HepG2 (cell line): Measurements from ENCODE around the gene TMEM44. TPM values are rescaled to one million over a fixed set of nuclear protein-coding genes. Genes with fewer than 3 reads are reported as not detected.

Experiments
- ADNP ChIP-seq: sonication (generic); formaldehyde crosslinking; IDR thresholded peaks from 2 replicates; pipeline ENCODE4 v1.4.0; 2020; ENCODE audit warnings: missing genetic modification reagents
- GFI1 ChIP-seq: sonication (generic); formaldehyde crosslinking; IDR thresholded peaks from 2 replicates; pipeline ENCODE4 v1.5.0; 2020; ENCODE audit warnings: missing genetic modification reagents, mild to moderate bottlenecking, borderline replicate concordance
- IKZF4 ChIP-seq: sonication (generic); formaldehyde crosslinking; IDR thresholded peaks from 2 replicates; pipeline ENCODE4 v1.5.1; 2020; ENCODE audit warnings: borderline replicate concordance, mild to moderate bottlenecking, low read depth, missing genetic modification reagents; ENCODE audit errors: not compliant biosample characterization
- MYC ChIP-seq: sonication (generic); formaldehyde crosslinking; IDR thresholded peaks from 2 replicates; pipeline ENCODE4 v1.9.0; 2021; ENCODE audit warnings: missing genetic modification reagents, borderline replicate concordance
- RFX1 ChIP-seq: fragments of 450-650 bp; IDR thresholded peaks from 2 replicates; pipeline ENCODE4 v1.6.1; 2017
- TBX2 ChIP-seq: sonication (generic); formaldehyde crosslinking; IDR thresholded peaks from 2 replicates; pipeline ENCODE4 v1.5.0; 2020; ENCODE audit warnings: missing genetic modification reagents, mild to moderate bottlenecking, borderline replicate concordance
- ZNF232 ChIP-seq: sonication (generic); formaldehyde crosslinking; IDR thresholded peaks from 2 replicates; pipeline ENCODE4 v1.4.0; 2020; ENCODE audit warnings: missing genetic modification reagents, borderline replicate concordance
- ZNF274 ChIP-seq: sonication (generic); formaldehyde crosslinking; IDR thresholded peaks from 2 replicates; pipeline ENCODE4 v1.5.1; 2020; ENCODE audit warnings: mild to moderate bottlenecking, missing genetic modification reagents
- ZNF33A ChIP-seq: sonication (generic); formaldehyde crosslinking; IDR thresholded peaks from 2 replicates; pipeline ENCODE4 v1.5.1; 2020; ENCODE audit warnings: missing genetic modification reagents, mild to moderate bottlenecking, moderate library complexity, borderline replicate concordance
- polyA plus RNA-seq, 8 experiments: library from polyadenylated mRNA; depleted of rRNA in 3 of 8; stranded (reverse) in 7 of 8; unstranded in 1 of 8; fragments of >200 nt; fragmentation: Illumina TruSeq in 4 of 8; extraction: Trizol in 4 of 8; gene quantifications; 2 replicates each; pipeline versions ENCODE4 v1.2.1 to v1.2.3, GENCODE V29; 2011 to 2016; ENCODE audit warnings: low read depth in 4 of 8, missing spikeins in 1 of 8, mixed read lengths in 1 of 8; ENCODE audit not compliant: insufficient read depth in 1 of 8
- total RNA-seq, 5 experiments: library from RNA; depleted of rRNA; stranded (reverse); fragments of >200 nt; fragmentation: Illumina TruSeq; extraction: Trizol; gene quantifications; 2 replicates each; pipeline ENCODE4 v1.2.3, GENCODE V29; 2016; ENCODE audit warnings: low read depth in 1 of 5
- TF ChIP-seq, protein P1 (sequence below): sonication (generic); formaldehyde crosslinking; IDR thresholded peaks from 2 replicates; pipeline ENCODE4; 2020; ENCODE audit warnings: missing genetic modification reagents, mild to moderate bottlenecking, borderline replicate concordance
- TF ChIP-seq, protein P2 (sequence below): sonication (generic); formaldehyde crosslinking; IDR thresholded peaks from 2 replicates; pipeline ENCODE4 v1.5.1; 2020; ENCODE audit warnings: missing genetic modification reagents, mild to moderate bottlenecking, borderline replicate concordance
- TF ChIP-seq, protein P3 (sequence below): sonication (generic); formaldehyde crosslinking; IDR thresholded peaks from 2 replicates; pipeline ENCODE4 v1.4.0; 2020; ENCODE audit warnings: mild to moderate bottlenecking, missing genetic modification reagents
- TF ChIP-seq, protein P4 (sequence below): sonication (generic); formaldehyde crosslinking; IDR thresholded peaks from 2 replicates; pipeline ENCODE4 v1.4.0; 2020; ENCODE audit warnings: low read depth, mild to moderate bottlenecking, missing genetic modification reagents
- TF ChIP-seq, protein P5 (sequence below): sonication (generic); formaldehyde crosslinking; conservative IDR thresholded peaks from 2 replicates; pipeline ENCODE4 v1.4.0; 2020; ENCODE audit warnings: mild to moderate bottlenecking, missing genetic modification reagents, moderate library complexity
- TF ChIP-seq, protein P6 (sequence below): sonication (generic); formaldehyde crosslinking; IDR thresholded peaks from 2 replicates; pipeline ENCODE4 v1.5.0; 2020; ENCODE audit warnings: missing genetic modification reagents, mild to moderate bottlenecking, borderline replicate concordance

Gene TMEM44
- total and polyA plus RNA-seq, 2 of the 13 experiments (the other 11 are each of a cell fraction or from before 2014, with no cell fraction given) = 7.3 to 13.8 TPM

DNA sequence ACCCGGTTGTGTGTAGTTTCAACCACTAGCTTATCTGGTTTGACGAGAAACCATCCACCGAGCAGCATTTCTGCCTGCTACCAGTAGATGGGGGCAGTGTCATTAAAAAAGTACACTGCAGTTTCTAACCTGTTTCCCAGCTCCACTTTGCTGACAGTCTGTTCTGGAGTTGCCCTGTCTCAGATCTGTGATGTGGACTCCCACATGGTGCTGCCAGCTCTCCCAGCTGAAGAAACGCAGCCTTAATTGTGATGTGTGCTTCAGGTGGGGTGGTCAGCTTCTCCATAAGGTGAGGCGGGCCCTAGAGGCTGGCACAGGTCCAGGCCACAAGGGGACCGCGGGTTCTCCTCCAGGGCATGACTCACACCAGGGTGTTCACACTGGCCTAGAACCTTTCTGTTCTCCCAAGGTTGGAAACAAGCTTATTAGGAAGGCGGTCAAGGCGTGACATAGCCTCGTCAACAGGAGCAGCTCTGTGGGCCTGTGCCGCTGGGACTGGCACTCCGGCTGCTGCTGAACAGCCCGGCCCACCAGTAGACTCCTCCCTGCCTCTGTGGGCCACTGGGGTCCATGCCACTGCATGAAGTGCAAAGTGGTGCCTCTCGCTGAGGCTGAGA lies 49.6 kb upstream of the TMEM44 start (continued):
- TF ChIP-seq IKZF4 (CRISPR knock-in tag) (no peak), ZNF33A (no peak), RFX1 (no peak), ADNP (CRISPR knock-in tag) (no peak), ZNF232 (no peak), ZNF274 (CRISPR knock-in tag) (0 out of 2 replicates have a peak, but pooled peaks have one; percentile 27), GFI1 (no peak), MYC (CRISPR knock-in tag) (peak; percentile 52; the same call in 1 of the 2 replicates), TBX2 (CRISPR knock-in tag) (peak; percentile 20; the same call in 1 of the 2 replicates)
- TF ChIP-seq, protein P1, sequence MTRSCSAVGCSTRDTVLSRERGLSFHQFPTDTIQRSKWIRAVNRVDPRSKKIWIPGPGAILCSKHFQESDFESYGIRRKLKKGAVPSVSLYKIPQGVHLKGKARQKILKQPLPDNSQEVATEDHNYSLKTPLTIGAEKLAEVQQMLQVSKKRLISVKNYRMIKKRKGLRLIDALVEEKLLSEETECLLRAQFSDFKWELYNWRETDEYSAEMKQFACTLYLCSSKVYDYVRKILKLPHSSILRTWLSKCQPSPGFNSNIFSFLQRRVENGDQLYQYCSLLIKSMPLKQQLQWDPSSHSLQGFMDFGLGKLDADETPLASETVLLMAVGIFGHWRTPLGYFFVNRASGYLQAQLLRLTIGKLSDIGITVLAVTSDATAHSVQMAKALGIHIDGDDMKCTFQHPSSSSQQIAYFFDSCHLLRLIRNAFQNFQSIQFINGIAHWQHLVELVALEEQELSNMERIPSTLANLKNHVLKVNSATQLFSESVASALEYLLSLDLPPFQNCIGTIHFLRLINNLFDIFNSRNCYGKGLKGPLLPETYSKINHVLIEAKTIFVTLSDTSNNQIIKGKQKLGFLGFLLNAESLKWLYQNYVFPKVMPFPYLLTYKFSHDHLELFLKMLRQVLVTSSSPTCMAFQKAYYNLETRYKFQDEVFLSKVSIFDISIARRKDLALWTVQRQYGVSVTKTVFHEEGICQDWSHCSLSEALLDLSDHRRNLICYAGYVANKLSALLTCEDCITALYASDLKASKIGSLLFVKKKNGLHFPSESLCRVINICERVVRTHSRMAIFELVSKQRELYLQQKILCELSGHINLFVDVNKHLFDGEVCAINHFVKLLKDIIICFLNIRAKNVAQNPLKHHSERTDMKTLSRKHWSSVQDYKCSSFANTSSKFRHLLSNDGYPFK (CRISPR knock-in tag) = peak; percentile 31; the same call in 1 of the 2 replicates
- TF ChIP-seq, protein P2, sequence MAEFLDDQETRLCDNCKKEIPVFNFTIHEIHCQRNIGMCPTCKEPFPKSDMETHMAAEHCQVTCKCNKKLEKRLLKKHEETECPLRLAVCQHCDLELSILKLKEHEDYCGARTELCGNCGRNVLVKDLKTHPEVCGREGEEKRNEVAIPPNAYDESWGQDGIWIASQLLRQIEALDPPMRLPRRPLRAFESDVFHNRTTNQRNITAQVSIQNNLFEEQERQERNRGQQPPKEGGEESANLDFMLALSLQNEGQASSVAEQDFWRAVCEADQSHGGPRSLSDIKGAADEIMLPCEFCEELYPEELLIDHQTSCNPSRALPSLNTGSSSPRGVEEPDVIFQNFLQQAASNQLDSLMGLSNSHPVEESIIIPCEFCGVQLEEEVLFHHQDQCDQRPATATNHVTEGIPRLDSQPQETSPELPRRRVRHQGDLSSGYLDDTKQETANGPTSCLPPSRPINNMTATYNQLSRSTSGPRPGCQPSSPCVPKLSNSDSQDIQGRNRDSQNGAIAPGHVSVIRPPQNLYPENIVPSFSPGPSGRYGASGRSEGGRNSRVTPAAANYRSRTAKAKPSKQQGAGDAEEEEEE = no peak
- TF ChIP-seq, protein P3, sequence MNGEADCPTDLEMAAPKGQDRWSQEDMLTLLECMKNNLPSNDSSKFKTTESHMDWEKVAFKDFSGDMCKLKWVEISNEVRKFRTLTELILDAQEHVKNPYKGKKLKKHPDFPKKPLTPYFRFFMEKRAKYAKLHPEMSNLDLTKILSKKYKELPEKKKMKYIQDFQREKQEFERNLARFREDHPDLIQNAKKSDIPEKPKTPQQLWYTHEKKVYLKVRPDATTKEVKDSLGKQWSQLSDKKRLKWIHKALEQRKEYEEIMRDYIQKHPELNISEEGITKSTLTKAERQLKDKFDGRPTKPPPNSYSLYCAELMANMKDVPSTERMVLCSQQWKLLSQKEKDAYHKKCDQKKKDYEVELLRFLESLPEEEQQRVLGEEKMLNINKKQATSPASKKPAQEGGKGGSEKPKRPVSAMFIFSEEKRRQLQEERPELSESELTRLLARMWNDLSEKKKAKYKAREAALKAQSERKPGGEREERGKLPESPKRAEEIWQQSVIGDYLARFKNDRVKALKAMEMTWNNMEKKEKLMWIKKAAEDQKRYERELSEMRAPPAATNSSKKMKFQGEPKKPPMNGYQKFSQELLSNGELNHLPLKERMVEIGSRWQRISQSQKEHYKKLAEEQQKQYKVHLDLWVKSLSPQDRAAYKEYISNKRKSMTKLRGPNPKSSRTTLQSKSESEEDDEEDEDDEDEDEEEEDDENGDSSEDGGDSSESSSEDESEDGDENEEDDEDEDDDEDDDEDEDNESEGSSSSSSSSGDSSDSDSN (CRISPR knock-in tag) = peak; percentile 58; the same call in 1 of the 2 replicates
- TF ChIP-seq, protein P4, sequence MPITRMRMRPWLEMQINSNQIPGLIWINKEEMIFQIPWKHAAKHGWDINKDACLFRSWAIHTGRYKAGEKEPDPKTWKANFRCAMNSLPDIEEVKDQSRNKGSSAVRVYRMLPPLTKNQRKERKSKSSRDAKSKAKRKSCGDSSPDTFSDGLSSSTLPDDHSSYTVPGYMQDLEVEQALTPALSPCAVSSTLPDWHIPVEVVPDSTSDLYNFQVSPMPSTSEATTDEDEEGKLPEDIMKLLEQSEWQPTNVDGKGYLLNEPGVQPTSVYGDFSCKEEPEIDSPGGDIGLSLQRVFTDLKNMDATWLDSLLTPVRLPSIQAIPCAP (CRISPR knock-in tag) = no peak
- TF ChIP-seq, protein P5, sequence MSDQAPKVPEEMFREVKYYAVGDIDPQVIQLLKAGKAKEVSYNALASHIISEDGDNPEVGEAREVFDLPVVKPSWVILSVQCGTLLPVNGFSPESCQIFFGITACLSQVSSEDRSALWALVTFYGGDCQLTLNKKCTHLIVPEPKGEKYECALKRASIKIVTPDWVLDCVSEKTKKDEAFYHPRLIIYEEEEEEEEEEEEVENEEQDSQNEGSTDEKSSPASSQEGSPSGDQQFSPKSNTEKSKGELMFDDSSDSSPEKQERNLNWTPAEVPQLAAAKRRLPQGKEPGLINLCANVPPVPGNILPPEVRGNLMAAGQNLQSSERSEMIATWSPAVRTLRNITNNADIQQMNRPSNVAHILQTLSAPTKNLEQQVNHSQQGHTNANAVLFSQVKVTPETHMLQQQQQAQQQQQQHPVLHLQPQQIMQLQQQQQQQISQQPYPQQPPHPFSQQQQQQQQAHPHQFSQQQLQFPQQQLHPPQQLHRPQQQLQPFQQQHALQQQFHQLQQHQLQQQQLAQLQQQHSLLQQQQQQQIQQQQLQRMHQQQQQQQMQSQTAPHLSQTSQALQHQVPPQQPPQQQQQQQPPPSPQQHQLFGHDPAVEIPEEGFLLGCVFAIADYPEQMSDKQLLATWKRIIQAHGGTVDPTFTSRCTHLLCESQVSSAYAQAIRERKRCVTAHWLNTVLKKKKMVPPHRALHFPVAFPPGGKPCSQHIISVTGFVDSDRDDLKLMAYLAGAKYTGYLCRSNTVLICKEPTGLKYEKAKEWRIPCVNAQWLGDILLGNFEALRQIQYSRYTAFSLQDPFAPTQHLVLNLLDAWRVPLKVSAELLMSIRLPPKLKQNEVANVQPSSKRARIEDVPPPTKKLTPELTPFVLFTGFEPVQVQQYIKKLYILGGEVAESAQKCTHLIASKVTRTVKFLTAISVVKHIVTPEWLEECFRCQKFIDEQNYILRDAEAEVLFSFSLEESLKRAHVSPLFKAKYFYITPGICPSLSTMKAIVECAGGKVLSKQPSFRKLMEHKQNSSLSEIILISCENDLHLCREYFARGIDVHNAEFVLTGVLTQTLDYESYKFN (CRISPR knock-in tag) = peak; percentile 28; the same call in 1 of the 2 replicates
- TF ChIP-seq, protein P6, sequence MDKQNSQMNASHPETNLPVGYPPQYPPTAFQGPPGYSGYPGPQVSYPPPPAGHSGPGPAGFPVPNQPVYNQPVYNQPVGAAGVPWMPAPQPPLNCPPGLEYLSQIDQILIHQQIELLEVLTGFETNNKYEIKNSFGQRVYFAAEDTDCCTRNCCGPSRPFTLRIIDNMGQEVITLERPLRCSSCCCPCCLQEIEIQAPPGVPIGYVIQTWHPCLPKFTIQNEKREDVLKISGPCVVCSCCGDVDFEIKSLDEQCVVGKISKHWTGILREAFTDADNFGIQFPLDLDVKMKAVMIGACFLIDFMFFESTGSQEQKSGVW (CRISPR knock-in tag) = no peak
